ENCODE results near the gene COL10A1.

The COL10A1 gene

DNA sequence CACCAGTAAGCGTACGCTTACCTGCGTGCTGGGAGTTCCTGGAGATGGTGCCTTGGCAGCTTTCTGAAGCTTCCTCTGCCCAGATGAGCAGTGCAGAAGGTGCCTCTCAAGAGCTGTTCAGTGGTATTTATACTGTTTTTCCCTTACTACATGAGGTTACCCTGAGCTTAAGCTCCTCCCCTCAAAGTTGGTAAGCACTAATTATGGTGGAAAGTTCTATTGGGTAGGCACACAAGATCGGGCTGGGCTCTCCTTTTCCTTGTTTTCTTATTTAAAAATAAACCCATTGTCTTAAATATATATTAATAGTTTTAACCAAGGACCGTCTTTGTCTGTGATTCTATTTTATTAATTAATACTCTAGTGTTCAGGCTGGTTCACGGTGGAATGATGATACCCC lies at the start of gene COL10A1:
Gene COL10A1 (minus strand): TSS at position 101 of the 400 bp plus-strand sequence. CDS start 640 bp downstream, outside the sequence.
- DNase-seq, result no peak

DNA sequence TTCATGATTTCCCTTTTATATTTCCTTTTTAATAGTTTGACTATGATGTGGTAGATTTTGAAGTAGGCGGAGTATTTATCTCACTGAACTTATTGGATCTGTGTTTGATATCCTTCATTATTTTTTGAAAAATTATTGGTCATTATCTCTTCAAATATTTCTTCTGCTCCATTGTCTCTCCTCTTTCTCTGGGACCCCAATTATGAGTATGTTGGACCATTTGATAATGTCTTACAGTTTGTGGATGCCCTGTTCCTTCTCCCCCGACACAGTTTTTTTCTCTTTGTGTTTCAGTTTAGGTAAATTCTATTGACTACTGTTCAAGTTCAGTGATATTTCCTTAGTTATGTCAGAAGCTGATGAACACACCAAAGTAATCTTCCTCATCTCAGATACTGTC lies 49.4 kb upstream of the COL10A1 start:
- DNase-seq, result no peak

DNA sequence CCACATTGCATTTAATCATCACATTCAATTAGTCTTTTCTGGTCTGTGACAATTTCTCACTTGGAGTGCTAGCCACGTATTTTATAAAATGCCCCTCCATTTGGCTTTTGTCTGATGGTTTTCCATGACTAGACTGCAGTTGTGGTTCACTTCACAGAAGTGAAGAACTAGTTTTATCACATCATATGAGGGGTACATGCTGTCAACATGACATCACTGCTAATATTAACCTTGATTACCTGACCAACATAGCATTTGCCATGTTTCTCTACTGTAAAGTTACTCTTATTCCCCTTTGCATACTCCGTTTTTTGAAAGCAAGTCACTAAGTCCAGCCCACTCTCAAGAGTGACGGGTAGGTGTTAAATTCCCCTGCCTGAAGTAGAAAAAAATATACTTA lies 48.0 kb upstream of the COL10A1 start:
- no peak for DNase-seq

DNA sequence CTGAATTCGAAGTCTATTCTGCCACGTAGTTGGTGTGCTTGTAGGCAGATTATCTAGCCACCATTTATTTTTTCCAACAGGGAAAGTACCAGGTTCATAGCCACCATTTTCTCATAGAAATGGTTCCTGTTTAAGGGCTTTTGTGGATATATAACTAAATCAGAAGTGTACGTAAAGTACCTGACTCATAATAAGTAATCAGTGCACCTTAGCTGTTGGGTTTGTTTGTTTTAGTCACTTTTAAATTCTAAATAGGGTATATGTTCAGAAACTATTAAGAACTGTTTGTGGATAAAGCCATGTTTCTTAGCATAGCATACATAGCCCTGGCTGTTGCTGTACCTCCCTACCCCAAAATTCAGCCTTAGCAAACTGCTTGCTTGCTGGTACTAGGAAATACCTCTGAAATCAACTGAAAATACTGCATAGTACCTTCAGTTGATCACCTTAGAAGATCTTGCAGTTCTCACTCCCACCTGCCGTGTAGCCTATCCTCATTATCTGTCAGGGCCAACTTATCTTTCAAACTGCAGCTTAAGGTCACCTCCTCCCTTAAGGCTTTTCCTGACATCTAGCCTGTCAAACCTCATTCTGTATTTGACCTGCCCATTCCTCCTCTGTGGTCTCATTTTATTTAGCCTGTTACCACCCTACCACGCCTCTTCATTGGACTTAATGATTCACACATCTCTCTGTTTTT lies 44.6 kb upstream of the COL10A1 start:
- DNase-seq, result no peak

DNA sequence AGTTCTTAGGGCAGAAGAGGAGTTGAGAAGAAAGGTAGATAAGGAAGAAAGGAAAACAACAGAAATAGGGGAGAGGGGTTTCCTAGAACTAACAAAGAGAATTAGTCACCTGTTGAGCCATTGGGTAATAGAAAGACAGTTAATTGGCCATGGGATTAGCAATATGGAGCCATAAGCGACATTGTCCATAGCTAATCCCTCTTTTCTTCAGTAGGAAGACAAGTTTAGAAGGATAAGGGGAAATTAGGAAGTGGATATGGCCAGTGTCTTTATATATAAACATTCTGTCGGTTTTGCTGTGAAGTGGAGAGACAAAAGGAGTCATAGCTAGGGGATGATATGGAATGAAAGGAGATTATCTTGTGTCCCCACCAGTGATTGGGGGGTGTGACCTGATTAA lies 43.9 kb upstream of the COL10A1 start:
- no peak for DNase-seq

DNA sequence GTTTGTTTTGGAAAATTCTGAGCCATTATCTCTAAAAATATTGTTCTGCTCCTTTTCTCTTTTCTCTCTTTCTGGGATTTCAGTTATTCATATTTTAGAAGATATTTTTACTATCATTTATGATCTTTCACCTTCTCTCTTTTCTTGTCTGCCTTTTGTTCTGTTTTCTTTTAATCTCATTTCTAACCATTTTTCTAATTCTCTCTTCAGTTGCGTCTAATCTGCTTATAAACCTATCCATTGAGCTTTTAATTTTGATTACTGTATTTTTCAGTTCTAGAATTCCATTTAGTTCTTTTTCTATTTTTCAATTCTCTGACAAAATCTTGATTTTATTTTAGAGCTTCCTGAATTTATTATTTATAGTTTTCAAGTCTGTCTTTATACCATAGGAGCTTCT lies 42.2 kb upstream of the COL10A1 start:
- DNase-seq, result no peak

DNA sequence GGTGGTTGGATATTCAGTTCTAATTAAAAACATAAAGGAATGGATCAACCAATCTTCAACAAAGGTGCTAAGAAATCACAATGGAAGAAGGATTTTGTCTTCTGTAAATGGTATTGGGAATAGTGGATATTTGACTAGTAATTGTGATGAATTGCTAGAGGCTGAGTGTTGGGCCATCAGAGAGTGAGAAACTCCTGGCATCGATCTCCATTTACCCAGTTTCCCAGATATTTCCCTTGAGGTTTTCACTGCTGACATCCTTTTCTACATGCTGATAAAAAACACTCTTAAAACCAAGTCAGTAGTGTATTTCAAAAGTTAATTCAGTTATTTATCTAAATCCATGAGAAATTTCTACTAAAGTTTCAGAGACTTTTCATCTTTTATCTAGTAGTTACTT lies 40.4 kb upstream of the COL10A1 start:
- DNase-seq, result no peak

DNA sequence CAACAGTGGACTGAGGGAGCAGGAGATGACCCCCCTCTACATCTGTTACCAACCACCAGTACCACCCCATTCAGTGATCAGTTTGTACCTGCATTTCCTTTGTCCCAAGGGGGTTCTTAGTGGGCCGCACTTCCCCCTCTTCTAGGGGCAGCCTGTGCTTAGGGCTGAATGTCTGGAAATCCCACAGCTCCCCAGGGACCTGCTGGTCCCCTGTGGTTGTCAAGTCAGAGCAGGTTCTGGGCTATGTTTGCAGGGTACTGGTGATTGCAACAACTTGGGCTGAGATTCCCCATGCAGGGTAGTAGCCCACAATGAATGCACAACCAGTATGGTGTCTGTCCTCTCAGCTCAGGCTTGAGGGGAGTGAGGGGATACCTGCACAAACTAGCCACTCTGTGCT lies 39.7 kb upstream of the COL10A1 start:
- DNase-seq, result no peak

DNA sequence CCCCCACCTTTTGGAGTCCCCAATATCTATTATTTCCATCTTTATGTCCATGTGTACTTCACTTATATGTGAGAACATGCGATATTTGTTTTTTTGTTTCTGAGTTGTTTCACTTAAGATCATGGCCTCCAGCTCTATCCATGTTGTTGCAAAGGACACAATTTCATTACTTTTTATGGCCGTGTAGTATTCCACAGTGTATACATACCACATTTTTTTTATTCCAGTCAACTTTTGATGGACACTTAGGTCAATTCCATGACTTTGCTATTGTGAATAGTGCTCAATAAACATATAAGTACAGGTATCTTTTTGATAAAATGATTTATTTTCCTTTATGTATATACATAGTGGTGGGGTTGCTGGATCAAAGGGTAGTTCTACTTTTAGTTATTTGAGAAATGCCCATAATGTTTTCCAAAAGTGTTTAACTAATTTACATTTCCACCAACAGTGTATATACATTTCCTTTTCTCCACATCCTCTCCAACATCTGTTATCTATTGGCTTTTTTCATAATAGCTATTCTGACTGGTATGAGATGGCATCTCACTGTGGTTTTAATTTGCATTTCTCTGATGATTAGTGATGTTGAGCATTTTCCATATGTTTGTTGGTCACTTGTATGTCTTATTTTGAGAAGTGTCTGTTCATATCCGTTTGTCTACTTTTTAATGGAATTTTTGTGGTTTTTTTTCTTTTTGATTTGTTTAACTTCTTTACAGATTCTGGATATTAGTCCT lies 34.0 kb upstream of the COL10A1 start:
- DNase-seq, result no peak

DNA sequence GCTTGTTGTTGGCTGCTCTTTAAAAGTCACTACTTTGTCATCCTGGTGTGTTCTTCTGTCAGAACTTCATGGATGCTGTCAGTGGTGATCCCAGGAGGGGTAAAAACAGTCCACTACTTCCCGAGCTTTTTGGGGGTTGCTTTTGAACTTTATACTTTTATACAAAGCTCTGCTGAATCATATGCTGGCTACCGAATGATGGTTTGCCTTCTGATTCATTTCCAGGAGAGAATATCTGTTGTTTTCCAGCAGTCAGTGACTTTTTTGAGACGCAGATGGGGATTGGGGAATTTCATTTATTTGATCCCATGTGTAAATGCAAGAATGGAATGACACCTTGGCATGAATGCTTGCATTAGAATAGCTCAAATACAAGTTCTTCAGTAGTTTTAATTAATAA lies 32.7 kb upstream of the COL10A1 start:
- DNase-seq, result no peak

DNA sequence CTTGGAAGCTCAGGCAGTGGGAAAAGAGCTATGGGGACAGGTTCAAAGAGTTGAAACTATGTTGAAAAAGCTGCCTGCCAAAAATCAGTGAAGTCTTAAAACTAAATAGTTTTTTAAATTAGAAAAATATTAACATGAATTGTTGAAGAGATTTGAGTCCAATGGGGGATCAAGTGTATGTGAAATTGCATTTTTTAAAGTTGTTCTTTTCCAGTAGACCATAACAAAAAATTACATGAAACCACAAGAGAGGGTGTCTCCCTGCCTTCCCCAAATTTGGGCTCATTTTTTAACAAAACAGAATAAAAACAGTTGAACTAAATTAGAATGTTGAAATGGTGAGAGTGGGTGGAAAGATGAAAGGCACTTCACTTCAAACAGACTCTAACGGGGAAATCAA lies 31.5 kb upstream of the COL10A1 start:
- DNase-seq, result no peak

DNA sequence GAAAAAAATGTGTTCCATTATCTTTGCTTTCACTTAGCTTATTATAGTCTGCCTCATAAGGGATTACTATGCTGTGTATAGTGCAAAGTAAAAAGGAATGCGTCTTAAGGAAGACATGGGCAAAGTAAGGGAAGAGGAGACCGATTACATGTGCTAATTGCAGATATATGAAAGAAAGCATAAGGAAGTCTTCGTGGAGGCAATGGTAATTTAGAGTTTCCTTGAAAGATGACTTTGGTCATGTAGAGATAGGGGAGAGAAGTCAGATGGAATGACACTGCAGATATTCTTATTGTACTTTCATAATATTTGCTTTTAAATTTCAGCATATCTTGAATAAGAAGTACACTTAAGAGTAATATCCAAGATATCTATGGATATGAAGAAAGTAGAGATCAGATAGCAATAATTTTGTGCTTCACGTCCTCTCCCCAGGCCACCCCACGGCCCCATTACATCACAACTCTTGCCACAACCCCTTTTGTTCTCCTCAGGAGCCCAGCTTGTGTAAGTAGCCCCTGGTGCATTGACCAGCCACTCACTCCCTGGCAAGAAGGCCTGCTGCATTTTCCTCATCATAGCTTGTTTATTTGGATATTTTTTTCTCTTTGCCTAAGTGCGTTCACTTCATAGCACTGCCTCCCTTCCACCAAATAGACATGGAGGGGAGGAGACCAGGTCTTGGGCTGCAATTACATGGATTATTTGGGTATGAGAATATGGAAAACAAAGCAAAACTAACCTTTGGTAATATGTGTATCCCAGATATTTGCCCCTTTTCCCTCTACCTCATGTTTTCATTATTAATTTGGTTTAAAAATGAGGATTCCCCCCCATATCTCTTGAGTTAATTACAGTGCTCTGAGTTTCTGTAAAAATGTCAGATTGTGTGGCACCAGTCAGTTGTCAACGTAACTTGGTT lies 30.7 kb upstream of the COL10A1 start:
- no peak for DNase-seq

DNA sequence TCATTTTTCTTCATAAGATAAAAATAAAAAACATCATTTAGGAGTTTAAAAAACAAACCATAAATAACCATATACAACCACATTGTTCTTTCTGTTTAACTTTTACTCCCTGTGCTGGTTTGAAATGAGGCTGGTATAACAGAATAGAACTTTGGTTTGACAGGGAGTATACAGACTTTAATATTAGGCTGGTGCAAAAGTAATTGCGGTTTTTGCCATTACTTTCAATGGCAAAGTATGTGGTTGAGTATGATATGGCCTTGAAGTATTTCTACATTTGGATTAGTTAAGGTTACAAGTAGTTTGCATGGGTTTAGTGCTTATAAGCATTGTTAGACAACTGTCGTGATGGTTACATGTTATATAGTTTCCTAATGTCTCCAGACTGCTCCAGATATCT lies 29.0 kb upstream of the COL10A1 start:
- no peak for DNase-seq

DNA sequence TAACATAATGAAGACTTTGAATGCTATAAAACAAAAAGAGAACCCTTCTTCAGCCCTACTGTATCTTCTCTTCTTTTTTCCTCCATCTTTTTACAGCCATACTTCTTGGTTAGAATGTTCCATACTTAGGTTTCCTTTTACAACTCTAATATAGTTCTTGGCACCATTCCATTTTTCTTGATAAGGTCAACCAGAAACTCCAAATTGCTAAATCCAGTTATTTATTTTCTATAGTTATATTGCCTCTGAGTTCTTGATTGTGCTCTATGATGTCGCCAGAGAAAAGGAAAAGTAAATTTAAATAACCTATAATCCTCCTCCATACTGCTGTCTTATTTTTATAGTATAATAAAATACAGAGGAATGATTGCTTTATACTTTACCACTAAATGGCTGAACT lies 26.7 kb upstream of the COL10A1 start:
- DNase-seq, result no peak

DNA sequence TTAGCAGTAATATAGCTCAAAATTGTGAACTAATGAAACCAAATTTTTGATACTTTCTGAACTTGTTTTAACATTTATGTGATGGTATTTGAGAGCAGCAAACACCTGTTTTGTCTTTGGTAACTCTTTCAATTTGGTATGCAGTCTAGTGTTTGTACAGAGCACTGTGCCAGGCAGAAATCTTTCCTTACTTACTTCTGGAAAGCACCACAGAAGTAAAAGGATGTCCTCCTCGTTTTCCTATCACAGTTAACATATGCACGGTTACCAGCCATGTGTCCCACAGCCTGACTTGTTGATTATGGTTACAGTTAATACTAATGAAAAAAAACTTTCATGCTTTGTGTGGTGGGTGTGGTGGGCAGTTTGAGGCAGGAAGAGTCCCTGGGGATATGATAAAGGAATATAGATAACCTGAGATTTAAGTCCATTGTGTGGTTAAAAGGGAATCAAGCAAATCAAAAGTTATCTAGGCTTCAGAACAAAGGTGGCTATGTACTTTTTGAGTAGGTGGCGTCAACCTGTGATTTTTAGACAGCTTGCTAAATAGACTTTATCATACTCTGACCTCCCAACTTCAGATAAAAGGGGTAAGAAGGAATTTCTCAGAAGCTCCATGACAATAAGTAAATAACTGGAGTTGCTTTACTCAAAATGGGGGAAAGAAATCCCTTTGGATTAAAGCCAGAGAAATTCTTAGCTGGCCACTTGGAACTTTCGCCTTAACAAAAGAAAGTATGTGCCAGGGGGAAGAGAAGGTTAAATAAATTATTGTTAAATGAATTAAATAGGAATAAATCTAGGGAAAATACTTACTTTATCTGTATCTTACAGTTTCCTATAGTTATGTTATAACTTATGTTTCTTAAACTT lies 20.1 kb upstream of the COL10A1 start:
- DNase-seq, result no peak

DNA sequence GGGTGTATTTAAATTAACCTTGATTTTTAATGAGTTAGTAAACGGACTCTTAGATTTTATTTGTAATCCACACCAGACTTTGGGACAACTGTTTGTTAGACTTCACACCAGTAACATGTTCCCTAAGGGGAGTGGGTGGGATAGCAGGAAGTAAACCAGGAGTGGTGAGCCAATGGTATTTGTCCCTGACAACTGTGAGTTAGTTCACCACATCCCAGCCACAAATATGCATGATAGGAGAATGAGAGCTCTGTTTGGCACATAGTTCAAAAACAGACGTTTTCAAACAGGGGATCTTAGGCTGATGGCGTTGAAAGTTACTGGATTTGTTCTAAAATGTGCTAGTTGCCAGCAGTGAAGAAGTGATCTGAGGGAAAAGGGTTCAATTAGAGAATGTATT lies 18.7 kb upstream of the COL10A1 start:
- DNase-seq, result no peak

DNA sequence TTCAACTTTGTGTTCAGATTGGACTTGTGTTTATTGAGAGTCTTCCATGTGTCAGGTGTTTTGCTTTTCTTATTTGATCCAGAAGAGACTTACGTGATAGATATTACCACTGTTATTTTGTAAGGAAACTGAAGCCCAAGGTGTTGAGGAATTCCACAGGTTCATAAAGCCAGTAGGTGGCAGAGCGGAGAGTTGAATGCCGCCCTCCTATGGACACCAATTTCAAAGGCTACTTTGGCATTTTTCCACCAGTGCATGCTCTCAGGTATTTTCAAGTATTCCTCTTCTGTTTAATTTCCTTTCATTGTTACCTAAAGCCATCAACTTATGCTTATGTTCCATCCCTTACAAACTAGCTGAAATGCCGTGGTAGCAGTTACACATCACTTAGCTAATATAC lies 14.0 kb upstream of the COL10A1 start:
- no peak for DNase-seq

DNA sequence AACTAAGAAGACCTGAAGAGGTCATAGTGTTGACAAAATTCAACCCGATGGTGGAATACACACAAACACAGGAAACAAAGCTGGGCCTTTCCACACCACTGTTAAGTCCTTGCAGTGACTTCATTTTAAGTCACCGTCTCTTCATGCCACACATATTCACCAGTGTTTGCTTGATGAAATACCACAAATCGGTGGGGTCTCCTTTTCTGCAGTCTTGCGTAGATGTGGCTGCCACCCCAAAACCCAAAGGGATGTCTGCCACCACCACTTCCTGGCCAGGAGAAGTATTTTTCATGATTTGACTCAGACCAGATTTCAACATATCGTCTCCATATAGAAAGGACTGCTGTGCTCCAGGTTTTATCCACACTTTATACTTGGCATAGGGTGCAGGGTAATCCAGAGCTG lies 11.0 kb upstream of the COL10A1 start:
- DNase-seq, result no peak

DNA sequence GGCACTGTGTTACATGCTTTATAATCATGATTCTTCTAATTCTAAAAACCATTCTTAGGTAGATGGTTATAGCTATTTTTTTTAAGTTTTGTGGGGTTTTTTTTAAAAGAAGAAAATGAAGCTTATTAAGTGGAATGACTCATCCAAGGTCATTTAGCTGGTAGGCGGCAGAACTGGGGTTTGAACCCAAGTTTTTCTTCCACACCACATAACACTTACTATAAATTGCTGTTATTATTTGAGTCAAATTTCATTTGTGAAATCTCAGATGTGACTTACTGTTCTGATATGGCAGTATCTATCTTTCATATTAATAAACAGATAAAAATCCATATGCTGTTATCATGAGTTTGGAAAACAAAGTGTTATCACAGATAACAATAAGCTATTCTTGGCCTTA lies 10.4 kb upstream of the COL10A1 start:
- no peak for DNase-seq

DNA sequence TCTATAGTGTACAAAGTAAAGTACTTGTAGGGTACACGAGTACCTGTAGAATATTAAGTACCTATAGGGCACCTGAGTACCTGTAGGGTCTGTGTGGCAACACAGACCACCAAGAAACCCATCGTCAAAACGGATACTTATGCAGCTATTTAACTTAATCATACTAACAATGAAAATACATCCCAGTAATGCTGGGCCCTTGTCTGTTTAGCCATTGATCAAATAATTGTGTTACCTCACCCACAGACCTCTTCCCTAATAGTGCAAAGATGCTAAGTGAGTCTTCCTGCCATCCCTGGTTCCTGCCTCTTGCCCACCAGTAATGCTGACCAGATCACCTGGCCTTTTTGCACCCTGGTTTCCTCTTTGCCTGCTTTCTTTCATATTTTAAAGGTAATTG lies 7.5 kb upstream of the COL10A1 start:
- no peak for DNase-seq

DNA sequence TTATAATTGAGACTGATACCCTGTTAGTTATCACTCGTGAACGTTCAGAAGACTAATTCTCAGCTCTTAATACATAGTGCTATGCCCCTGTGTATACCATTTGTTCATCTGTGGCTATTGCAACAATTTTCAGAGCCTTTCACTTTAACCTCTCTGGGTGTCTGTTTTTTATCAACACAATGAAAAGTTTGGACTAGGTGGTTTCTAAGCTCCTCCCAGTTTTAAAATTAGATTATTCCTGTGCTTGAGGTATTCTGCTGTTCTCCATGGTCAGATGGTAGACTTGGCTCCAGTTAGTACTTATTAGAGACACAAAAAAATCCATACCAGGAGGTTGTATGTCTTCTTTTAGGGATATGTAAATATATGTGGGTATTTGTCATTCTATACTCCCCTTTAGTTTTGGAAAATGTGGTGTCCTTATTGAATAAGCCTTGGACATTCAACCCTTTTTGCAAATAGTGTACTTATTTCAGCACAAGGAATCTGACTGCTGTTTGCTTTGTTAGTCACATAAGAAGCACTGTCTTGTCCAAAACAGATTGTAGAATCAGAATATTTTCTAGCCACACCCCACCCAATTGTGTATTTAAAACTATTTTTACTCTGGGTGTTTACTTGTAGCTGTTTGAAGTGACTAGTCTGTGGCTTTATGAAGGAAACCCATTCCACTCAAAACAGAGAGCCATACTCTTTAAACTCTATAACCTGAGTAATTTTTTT lies 2.0 kb upstream of the COL10A1 start:
- no peak for DNase-seq

DNA sequence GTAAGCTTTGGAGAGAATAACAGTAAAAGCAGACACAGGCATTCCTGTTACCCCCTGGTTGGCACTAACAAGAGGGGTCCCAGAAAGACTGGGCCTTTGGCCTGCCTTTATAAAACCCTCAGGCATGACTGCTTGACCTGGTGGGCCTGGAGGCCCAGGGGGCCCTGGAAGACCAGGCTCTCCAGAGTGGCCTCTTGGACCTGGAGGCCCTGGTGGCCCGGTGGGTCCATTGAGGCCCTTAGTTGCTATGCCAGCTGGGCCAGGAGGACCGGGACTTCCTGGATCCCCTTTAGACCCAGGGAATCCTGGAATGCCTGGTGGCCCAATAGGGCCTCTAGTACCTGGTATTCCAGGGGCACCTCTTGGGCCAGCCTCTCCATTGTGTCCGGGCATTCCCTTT lies 5.5 kb downstream of the COL10A1 start:
- no peak for DNase-seq
